SK-MEL-5 (cell line): ENCODE measurements around the gene NFATC2IP. TPM values are rescaled to one million over a fixed set of nuclear protein-coding genes. Genes with fewer than 3 reads are reported as not detected.
"Not testable (repeated sequence)": the region's sequence is repeated elsewhere in the genome, so short reads cannot be mapped to it uniquely, and the experiment has no call there.

Experiments
- DNase-seq: peaks from one replicate; pipeline ENCODE4 v3.0.0-alpha.2; 2016; ENCODE audit warnings: low read depth, low spot score
- in situ Hi-C: cut with HindIII; loops from 2 replicates; pipeline ENCODE4 v1.10.0; 2016; ENCODE audit warnings: low sequenced_read_pairs, high pct_unique_total_duplicates, low pct_unique_long_range_greater_than_20kb
- total RNA-seq: library from RNA; depleted of rRNA; stranded (reverse); fragments of >200 nt; shearing (Covaris generic); gene quantifications from 2 replicates; pipeline ENCODE4 v1.2.3, GENCODE V29; 2014

Gene NFATC2IP
- total RNA-seq, 1 experiment from 2014 or later: 11.5 TPM

DNA sequence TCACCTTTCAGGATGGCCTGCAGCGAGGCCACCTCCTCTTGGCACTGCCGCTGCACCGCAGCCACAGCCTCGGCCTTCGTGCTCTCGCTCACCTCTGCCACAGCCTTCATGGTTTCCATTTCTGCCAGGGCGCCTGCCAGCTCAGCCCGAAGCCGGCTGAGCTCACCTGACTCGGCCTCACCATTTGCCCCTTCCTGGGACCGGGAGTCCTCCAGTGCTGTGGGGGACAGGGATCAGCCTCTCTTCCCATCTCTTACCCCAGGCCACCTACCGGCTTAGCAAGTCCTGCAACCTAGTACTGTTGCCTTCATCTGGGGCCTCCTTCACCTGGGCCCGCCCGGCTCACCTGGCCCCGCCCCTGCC, 26.4 kb upstream of the NFATC2IP start:
- in situ Hi-C loops: no loop called here
- DNase-seq: no peak

DNA sequence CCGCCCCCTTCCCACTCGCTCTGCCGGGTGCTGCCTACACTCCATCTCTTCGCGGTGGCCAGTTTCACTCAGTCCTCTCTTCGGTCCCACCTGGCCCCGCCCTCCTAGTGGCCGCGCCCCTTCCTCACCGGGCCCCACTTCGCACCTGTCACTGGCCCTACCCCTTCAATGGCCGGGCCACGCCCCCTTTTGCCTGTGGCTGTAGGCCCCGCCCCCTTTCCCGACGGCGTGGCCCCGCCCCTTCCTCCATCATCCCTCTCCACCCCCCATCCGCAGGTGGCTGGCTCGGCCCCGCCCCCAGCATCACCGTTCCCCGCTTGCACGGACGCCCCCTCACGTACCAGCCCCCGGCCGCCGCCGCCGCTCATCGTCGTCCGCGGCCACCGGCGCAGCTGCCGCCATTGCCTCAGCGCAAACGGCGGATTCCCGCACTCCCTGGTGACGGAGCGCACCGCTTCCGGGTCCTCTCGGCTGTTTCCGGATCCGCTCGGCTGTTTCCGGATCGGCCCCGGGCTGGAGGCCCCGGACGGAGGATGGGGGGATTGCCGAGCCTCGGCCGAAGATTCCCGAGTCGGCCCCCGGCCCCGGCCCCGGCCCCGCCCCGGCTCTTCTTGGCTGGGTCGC, 25.9 kb upstream of the NFATC2IP start, which contains the start of gene RABEP2:
Gene RABEP2, minus strand, starts transcription at position 477 of the 624 bp plus-strand sequence. Its CDS starts 75 bp downstream, at position 402.
- DNase-seq: peak; percentile 89
- in situ Hi-C loops: no loop called here

DNA sequence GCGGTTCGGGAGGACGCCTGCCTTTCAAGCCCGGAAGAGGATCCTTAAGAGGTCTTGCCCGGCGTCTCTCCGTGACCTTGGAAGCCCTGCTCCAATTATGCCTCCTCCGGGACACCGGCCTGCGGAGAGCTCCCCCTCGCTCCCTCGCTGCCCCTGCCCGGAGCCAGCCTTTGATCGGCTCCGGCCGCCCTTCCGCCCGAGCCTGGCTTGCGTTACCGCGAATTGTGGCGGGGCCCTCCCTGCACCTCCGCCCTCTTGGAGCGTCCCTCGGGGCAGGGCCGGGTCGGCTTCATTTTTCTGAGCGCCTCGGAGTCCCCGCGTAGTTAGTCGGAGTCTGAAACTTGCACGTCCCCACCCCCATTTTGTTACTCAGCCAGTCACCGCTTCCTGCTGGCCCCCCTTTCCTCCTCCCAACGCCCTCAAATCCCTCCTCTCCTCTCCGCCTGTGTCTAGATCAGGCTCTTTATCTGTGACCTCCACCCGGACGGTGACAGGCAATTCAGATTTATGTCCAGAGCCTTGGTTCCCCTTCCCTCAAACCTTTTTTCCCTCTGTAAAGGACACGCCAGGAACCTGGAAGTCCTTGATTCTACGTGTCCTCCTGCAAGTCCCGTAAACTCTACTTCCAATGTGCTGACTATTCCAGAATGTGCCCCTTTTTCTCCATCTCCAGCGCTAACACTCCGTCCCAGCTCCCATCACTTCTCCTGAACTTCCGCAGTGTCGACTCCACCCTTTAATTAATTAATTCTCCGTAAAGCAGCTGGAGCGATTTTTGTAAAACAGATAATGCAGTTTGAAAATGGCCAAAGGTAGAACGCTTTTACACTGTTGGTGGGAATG, 25.1 kb upstream of the NFATC2IP start:
- in situ Hi-C loops: no loop called here
- peak; percentile 65 for DNase-seq

DNA sequence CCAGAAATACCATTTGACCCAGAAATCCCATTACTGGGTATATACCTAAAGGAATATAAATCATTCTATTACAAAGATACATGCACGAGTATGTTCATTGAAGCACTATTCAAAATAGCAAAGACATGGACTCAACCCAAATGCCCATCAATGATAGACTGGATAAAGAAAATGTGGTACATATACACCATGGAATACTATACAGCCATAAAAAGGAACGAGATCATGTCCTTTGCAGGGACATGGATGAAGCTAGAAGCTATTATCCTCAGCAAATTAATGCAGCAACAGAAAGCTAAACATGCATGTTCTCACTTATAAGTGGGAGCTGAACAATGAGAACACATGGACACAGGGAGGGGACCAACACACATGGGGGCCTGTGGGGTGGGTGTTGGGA, 24.5 kb upstream of the NFATC2IP start:
- in situ Hi-C loops: not testable (repeated sequence)

DNA sequence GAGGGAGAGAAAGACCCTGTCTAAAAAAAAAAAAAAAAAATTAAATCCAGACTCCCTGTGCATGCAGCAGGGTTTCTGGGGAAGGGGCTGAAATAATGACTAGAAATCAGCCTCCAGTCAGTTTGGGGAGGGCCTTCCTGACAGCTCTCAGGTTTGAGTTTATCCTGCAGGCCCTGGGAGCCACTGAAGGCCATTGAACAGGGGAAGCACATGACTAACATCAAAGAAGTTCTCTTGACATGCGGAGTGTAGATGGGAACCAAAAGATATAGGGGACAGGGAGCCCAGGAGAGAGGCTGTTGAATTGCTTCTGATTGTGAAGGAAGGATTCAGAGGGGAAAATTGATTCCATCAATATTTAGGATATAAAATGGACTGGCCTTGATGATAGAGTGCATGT, 22.9 kb upstream of the NFATC2IP start:
- in situ Hi-C loops: no loop called here
- DNase-seq: no peak

More for the DNA sequence above, 24.5 kb upstream of the NFATC2IP start:
- not testable (repeated sequence) for DNase-seq

DNA sequence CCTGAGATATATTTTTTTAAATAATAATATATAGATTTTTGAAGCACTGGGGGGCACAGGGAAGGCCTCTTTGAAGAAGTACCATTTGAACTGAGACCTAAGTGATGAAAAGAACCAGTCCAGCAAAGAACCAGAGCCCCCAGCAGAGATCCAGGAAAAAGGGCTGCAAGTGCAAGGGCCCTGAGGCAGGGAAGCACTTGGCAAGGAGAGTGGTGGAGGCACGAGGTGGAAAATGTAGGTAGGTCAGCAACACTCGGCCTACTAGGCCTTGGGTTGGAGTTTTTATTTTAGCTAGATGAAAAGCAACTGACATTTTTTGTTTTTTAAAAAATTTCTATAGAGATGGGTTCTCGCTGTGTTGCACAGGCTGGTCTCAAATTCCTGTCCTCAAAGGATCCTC, 20.5 kb upstream of the NFATC2IP start:
- in situ Hi-C loops: no loop called here
- no peak for DNase-seq

DNA sequence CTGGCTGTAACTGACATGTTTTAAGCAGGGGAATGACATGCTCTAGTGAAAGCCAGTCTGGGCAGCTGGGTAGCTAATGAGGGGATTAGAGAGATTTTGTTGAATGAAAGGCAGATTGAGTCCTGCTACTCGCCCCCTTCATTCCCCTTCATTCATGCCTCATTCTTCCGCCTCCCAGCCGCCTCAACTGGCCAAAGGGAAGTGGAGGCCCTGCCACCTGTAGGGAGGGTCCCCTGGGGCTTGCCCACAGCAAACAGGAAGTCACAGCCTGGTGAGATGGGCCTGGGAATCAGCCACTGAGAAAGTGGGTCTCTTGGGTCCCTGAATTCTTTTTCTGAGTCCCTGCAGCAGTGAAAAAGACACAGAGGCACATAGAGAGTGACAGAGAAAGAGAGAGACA, 20.1 kb upstream of the NFATC2IP start:
- DNase-seq: no peak
- in situ Hi-C loops: no loop called here

DNA sequence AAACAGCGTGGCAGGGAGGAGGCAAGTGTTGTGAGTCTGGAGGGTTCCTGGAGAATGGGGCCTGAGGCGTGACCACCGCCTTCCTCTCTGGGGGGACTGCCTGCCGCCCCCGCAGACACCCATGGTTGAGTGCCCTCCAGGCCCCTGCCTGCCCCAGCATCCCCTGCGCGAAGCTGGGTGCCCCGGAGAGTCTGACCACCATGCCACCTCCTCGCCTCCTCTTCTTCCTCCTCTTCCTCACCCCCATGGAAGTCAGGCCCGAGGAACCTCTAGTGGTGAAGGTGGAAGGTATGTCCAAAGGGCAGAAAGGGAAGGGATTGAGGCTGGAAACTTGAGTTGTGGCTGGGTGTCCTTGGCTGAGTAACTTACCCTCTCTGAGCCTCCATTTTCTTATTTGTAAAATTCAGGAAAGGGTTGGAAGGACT, 18.9 kb upstream of the NFATC2IP start, which contains the start of gene CD19:
Gene CD19, plus strand, starts transcription at position 171 of the 425 bp plus-strand sequence. Its CDS starts 30 bp downstream, at position 201.
- no peak for DNase-seq
- in situ Hi-C loops: no loop called here

DNA sequence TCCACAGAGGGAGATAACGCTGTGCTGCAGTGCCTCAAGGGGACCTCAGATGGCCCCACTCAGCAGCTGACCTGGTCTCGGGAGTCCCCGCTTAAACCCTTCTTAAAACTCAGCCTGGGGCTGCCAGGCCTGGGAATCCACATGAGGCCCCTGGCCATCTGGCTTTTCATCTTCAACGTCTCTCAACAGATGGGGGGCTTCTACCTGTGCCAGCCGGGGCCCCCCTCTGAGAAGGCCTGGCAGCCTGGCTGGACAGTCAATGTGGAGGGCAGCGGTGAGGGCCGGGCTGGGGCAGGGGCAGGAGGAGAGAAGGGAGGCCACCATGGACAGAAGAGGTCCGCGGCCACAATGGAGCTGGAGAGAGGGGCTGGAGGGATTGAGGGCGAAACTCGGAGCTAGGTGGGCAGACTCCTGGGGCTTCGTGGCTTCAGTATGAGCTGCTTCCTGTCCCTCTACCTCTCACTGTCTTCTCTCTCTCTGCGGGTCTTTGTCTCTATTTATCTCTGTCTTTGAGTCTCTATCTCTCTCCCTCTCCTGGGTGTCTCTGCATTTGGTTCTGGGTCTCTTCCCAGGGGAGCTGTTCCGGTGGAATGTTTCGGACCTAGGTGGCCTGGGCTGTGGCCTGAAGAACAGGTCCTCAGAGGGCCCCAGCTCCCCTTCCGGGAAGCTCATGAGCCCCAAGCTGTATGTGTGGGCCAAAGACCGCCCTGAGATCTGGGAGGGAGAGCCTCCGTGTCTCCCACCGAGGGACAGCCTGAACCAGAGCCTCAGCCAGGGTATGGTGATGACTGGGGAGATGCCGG, 18.2 kb upstream of the NFATC2IP start:
- no peak for DNase-seq
- in situ Hi-C loops: no loop called here

DNA sequence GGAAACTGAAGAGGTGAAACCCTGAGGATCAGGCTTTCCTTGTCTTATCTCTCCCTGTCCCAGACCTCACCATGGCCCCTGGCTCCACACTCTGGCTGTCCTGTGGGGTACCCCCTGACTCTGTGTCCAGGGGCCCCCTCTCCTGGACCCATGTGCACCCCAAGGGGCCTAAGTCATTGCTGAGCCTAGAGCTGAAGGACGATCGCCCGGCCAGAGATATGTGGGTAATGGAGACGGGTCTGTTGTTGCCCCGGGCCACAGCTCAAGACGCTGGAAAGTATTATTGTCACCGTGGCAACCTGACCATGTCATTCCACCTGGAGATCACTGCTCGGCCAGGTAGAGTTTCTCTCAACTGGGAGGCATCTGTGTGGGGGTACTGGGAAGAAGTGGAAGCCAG, 17.6 kb upstream of the NFATC2IP start:
- no peak for DNase-seq
- in situ Hi-C loops: no loop called here

DNA sequence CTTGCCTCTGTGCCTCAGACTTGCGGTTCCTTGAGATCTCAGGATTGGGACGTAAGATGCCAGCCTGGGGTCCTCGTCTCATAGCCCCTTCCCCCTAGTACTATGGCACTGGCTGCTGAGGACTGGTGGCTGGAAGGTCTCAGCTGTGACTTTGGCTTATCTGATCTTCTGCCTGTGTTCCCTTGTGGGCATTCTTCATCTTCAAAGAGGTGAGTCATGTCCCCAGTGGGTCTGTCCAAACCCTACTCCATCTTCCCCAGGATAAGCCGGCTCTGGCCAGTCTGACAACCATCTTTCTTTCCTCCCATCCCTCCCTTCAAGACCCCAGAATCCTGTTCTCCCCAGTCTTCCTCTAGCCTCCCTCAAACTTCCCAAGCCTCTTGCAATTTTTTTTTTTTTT, 15.4 kb upstream of the NFATC2IP start:
- in situ Hi-C loops: no loop called here
- DNase-seq: no peak

DNA sequence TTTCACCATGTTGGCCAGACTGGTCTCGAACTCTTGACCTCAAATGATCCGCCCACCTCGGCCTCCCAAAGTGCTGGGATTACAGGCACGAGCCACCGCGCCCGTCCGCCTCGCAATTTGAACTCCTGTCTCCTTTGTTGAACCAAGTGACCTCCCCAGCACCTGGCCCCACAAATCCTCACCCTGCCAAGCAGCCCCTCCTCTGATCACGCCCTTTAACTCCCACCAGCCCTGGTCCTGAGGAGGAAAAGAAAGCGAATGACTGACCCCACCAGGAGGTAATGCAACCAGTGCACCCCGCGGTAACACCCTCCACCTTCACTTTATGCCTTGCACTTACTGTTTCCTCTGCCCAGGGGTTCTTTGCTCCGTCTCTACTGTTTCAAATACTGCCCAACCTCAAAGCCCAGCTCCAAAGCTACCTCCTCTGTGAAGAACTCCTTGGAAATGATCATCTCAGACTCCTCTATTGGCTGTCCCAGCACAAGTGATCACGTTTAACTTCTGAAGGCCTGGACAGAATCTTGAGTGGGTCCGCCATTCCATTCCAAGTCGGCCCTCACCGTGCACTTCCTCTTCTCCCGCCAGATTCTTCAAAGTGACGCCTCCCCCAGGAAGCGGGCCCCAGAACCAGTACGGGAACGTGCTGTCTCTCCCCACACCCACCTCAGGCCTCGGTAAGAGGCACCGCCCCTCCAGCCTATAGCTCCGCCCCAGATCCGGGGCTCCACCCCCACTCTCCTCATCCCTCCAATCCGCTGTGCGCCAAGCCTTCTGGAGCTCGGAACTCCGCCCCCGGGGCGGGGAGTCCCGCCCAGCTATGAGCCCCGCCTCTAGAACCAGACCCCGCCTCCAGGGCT, 14.6 kb upstream of the NFATC2IP start:
- peak; percentile 60 for DNase-seq
- in situ Hi-C loops: no loop called here

DNA sequence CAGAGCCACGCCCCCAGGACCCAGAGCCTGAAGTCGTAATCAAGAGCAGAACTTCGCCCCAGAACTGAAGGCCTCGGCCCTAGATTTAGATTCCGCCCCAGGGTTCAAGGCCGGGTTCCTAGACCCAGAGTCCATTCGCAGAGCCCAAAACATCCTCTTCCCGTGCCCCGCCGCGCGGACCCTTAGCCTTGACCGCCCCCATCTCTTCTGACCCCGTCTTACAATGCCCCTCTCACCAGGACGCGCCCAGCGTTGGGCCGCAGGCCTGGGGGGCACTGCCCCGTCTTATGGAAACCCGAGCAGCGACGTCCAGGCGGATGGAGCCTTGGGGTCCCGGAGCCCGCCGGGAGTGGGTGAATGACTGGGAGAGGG, 14.0 kb upstream of the NFATC2IP start:
- no peak for DNase-seq
- in situ Hi-C loops: no loop called here

DNA sequence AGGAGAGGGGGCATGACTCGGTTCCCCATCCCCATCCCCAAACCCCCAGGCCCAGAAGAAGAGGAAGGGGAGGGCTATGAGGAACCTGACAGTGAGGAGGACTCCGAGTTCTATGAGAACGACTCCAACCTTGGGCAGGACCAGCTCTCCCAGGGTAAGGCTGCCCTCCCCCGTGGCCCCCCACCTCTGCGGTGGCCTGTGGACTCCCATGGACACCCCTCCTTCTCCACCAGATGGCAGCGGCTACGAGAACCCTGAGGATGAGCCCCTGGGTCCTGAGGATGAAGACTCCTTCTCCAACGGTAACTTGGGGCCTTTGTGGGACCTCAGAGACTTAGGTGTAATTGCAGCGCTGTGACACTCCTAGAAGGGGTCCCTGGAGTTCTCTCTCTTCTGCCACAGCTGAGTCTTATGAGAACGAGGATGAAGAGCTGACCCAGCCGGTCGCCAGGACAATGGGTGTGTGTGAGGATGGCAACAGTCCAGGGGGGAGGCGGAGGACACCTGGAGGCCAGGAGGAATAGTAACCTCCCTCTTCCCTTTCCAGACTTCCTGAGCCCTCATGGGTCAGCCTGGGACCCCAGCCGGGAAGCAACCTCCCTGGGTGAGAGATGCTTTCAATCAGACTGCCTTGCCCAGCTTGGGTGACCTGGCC, 13.4 kb upstream of the NFATC2IP start:
- DNase-seq: no peak

DNA sequence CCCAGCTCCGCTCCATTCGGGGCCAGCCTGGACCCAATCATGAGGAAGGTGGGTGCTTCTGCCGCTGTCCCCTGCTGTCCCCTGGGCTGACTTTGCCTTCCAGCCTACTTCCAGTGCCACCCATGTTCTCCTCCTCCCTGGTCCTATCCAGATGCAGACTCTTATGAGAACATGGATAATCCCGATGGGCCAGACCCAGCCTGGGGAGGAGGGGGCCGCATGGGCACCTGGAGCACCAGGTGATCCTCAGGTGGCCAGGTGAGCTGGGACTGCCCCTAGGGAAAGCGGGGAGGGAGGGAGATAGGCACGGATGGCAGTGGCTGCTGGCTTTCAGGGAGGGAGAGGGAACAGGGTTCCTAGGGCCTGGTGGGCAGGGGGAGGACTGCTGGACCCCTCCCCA, 12.0 kb upstream of the NFATC2IP start:
- DNase-seq: no peak
- in situ Hi-C loops: no loop called here

More for the DNA sequence above, 13.4 kb upstream of the NFATC2IP start:
- in situ Hi-C loops: no loop called here

DNA sequence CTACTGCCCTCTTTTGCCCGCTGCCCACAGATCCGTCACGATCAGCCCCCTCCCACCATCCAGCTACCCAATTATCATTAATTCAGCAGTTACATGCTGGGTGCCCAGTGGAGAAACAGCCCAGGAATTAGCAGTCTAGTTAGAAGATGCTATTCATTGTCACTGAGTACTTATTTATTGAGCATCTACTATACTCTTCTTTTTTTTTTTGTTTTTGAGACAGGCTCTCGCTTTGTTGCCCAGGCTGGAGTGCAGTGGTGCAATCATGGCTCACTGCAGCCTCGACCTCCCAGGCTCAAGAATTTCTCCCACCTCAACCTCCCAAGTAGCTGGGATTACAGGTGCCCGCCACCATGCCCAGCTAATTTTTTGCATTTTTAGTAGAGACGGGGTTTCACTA, 10.9 kb upstream of the NFATC2IP start:
- in situ Hi-C loops, DNase-seq: not testable (repeated sequence)

DNA sequence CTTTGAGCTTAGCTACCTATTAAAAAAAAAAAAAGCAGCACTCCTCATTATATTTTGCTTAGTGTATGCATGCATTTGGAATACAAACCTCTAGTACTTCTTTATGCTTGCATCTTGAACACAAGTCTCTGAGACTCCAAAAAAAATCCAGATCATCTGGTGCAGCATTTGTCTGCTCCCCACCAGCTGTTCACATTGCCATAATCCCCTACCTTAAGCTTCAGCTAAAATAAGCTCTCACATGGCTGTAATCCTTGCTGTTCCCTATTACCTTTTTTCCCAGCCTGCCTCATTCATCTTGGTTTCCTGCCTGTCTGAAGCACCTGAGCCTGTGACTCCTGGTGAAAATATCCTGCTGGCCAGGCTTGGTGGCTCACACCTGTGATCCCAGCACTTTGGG, 7.5 kb upstream of the NFATC2IP start:
- DNase-seq: no peak
- in situ Hi-C loops: no loop called here
